CD8-positive, alpha-beta memory T cell (primary cell): Measurements from ENCODE around the gene IRF5. TPM values are rescaled to one million over a fixed set of nuclear protein-coding genes. Genes with fewer than 3 reads are reported as not detected.

ENCODE experiments used
- CTCF ChIA-PET: fragments of 350-600 bp; sonication (Branson Sonifier 250); formaldehyde crosslinking; loops from one replicate; lab custom pipeline; 2021; ENCODE audit warnings: antibody characterized with exemption; lab: Charles Lee
- POLR2A ChIA-PET: fragments of 350-600 bp; sonication (Branson Sonifier 250); formaldehyde crosslinking; loops from one replicate; lab custom pipeline; 2021; ENCODE audit warnings: antibody characterized with exemption; lab: Charles Lee
- DNase-seq, 5 donors: peaks; one replicate each; pipeline versions ENCODE4 v3.0.0 to v3.0.0-alpha.2; 2020 to 2022; ENCODE audit warnings: mixed read lengths in 1 of 5
- H3K27ac ChIP-seq: one replicate; pipeline ENCODE4 v1.7.0; 2013; ENCODE audit warnings: low read depth, mild to moderate bottlenecking, low read length, moderate library complexity
- H3K27me3 ChIP-seq: 2 replicates; pipeline ENCODE4 v1.7.0; 2013; ENCODE audit warnings: low read length, mild to moderate bottlenecking; ENCODE audit not compliant: insufficient read depth, poor library complexity, severe bottlenecking
- H3K36me3 ChIP-seq: 2 replicates; pipeline ENCODE4 v1.7.0; 2013; ENCODE audit warnings: mild to moderate bottlenecking, low read length, moderate library complexity; ENCODE audit not compliant: insufficient read depth
- H3K4me1 ChIP-seq: 2 replicates; pipeline ENCODE4 v1.7.0; 2013; ENCODE audit warnings: mild to moderate bottlenecking, low read length, moderate library complexity; ENCODE audit not compliant: insufficient read depth
- H3K4me3 ChIP-seq: 2 replicates; pipeline ENCODE4 v1.7.0; 2013; ENCODE audit warnings: mild to moderate bottlenecking, low read length
- H3K9me3 ChIP-seq: 2 replicates; pipeline ENCODE4 v1.7.0; 2013; ENCODE audit warnings: mild to moderate bottlenecking, low read length
- H3K27ac Mint-ChIP-seq, 8 donors: one replicate each; pipeline ENCODE4 v1.8.0; 2020 to 2021; ENCODE audit warnings: mixed read lengths in 8 of 8, mild to moderate bottlenecking in 6 of 8, inconsistent platforms in 3 of 8, moderate library complexity in 3 of 8
- H3K27me3 Mint-ChIP-seq, 2 donors: one replicate each; pipeline ENCODE4 v1.8.0; 2020 to 2021; ENCODE audit warnings: mixed read lengths in 2 of 2, mild to moderate bottlenecking in 1 of 2, moderate library complexity in 1 of 2
- H3K36me3 Mint-ChIP-seq, 3 donors: one replicate each; pipeline ENCODE4 v1.8.0; 2020 to 2021; ENCODE audit warnings: mixed read lengths in 3 of 3, inconsistent platforms in 1 of 3, mild to moderate bottlenecking in 1 of 3
- H3K4me1 Mint-ChIP-seq, 3 donors: one replicate each; pipeline ENCODE4 v1.8.0; 2020 to 2021; ENCODE audit warnings: mixed read lengths in 3 of 3, inconsistent platforms in 1 of 3, mild to moderate bottlenecking in 1 of 3
- H3K4me3 Mint-ChIP-seq, 7 donors: one replicate each; pipeline ENCODE4 v1.8.0; 2020 to 2021; ENCODE audit warnings: mixed read lengths in 7 of 7, mild to moderate bottlenecking in 6 of 7, moderate library complexity in 4 of 7, inconsistent platforms in 2 of 7
- H3K9me3 Mint-ChIP-seq, 5 donors: one replicate each; pipeline ENCODE4 v1.8.0; 2020 to 2022; ENCODE audit warnings: mixed read lengths in 5 of 5, mild to moderate bottlenecking in 3 of 5, moderate library complexity in 2 of 5, inconsistent platforms in 1 of 5
- polyA plus RNA-seq: library from polyadenylated mRNA; unstranded; fragments of 300-500 nt; fragmentation: Illumina TruSeq; gene quantifications from one replicate; pipeline ENCODE4 v1.2.3, GENCODE V29; 2021
- total RNA-seq, 2 experiments: library from RNA; stranded (reverse); gene quantifications; one replicate each; pipeline ENCODE4 v1.2.3, GENCODE V29; 2021

Gene IRF5
- total and polyA plus RNA-seq, 3 experiments from 2014 or later = 7.1 to 15.2 (median 7.8) TPM

- CTCF ChIA-PET = no interaction called here
- H3K27me3 ChIP-seq = peaks cover 24% of the 10 kb centered on the region
- no peaks in the 10 kb centered on the region for H3K9me3 Mint-ChIP-seq
- peak overlapping the region in 6 of 7 donors; percentile 55 to 82 (median 65) for H3K4me3 Mint-ChIP-seq
- no peaks in the 10 kb centered on the region for H3K4me1 ChIP-seq
- no peak overlapping the region for H3K4me3 ChIP-seq
- peaks cover 7 to 19% (median 13%) of the 10 kb centered on the region in 3 donors for H3K4me1 Mint-ChIP-seq
- POLR2A ChIA-PET = no interaction called here
- peaks cover 36 to 55% of the 10 kb centered on the region in 2 donors for H3K27me3 Mint-ChIP-seq
- H3K36me3 Mint-ChIP-seq = no peaks in the 10 kb centered on the region
- no peaks in the 10 kb centered on the region for H3K9me3 ChIP-seq
- no peak overlapping the region for H3K27ac ChIP-seq
- H3K27ac Mint-ChIP-seq = peak overlapping the region in 1 of 8 donors; percentile 64
- DNase-seq = peak in 1 of 5 donors; percentile 30
- no peaks in the 10 kb centered on the region for H3K36me3 ChIP-seq
These were observed 22.4 kb upstream of the IRF5 start for GRCh38 chr7:128915271-128915819.

- POLR2A ChIA-PET = interaction anchor here (0.6 kb wide), 1 partner anchor 8 kb away, joined by 3 read pairs; no protein-coding TSS in a partner anchor
- no peak overlapping the region for H3K27ac ChIP-seq
- CTCF ChIA-PET = no interaction called here
- peak in 1 of 5 donors; percentile 37 for DNase-seq
- Mint-ChIP-seq H3K27me3 (peaks cover 35 to 58% of the 10 kb centered on the region in 2 donors), H3K27ac (no peak overlapping the region), H3K4me3 (peak overlapping the region in 5 of 7 donors; percentile 23 to 82 (median 62)), H3K4me1 (peaks cover 7 to 19% (median 13%) of the 10 kb centered on the region in 3 donors), H3K9me3 (no peaks in the 10 kb centered on the region), H3K36me3 (no peaks in the 10 kb centered on the region)
- H3K36me3 ChIP-seq = no peaks in the 10 kb centered on the region
- no peaks in the 10 kb centered on the region for H3K9me3 ChIP-seq
- H3K27me3 ChIP-seq = peaks cover 24% of the 10 kb centered on the region
- H3K4me1 ChIP-seq = no peaks in the 10 kb centered on the region
- no peak overlapping the region for H3K4me3 ChIP-seq
These were observed 21.7 kb upstream of the IRF5 start for GRCh38 chr7:128915841-128916642.

GRCh38 chr7:128916643-128916915, 21.1 kb upstream of the IRF5 start:
- Mint-ChIP-seq H3K36me3 (no peaks in the 10 kb centered on the region), H3K4me1 (peaks cover 7 to 19% (median 13%) of the 10 kb centered on the region in 3 donors), H3K9me3 (no peaks in the 10 kb centered on the region), H3K27me3 (peaks cover 36 to 56% of the 10 kb centered on the region in 2 donors), H3K27ac (no peak overlapping the region), H3K4me3 (peak overlapping the region in 2 of 7 donors; percentile 23 to 39)
- Histone ChIP-seq H3K4me3 (no peak overlapping the region), H3K4me1 (no peaks in the 10 kb centered on the region), H3K27ac (no peak overlapping the region), H3K27me3 (peaks cover 24% of the 10 kb centered on the region), H3K36me3 (no peaks in the 10 kb centered on the region), H3K9me3 (no peaks in the 10 kb centered on the region)
- peak in 1 of 5 donors; percentile 19 for DNase-seq
- ChIA-PET POLR2A (interaction anchor here (0.6 kb wide), 1 partner anchor 9 kb away, joined by 3 read pairs; no protein-coding TSS in a partner anchor), CTCF (no interaction called here)

- Mint-ChIP-seq H3K27me3 (peaks cover 31 to 54% of the 10 kb centered on the region in 2 donors), H3K36me3 (no peaks in the 10 kb centered on the region), H3K4me3 (no peak overlapping the region), H3K27ac (no peak overlapping the region), H3K9me3 (no peaks in the 10 kb centered on the region), H3K4me1 (peaks cover 7 to 19% (median 13%) of the 10 kb centered on the region in 3 donors)
- Histone ChIP-seq H3K9me3 (no peaks in the 10 kb centered on the region), H3K4me1 (no peaks in the 10 kb centered on the region), H3K27ac (no peak overlapping the region), H3K36me3 (no peaks in the 10 kb centered on the region), H3K27me3 (peaks cover 19% of the 10 kb centered on the region), H3K4me3 (no peak overlapping the region)
- peak in 1 of 5 donors; percentile 19 for DNase-seq
- ChIA-PET POLR2A (no interaction called here), CTCF (no interaction called here)
These were observed 20.6 kb upstream of the IRF5 start for GRCh38 chr7:128917122-128917521.

GRCh38 chr7:128918016-128918665, 19.6 kb upstream of the IRF5 start:
- no peak overlapping the region for H3K27ac Mint-ChIP-seq
- Histone ChIP-seq H3K36me3 (no peaks in the 10 kb centered on the region), H3K27me3 (peaks cover 18% of the 10 kb centered on the region), H3K4me1 (no peaks in the 10 kb centered on the region), H3K4me3 (no peak overlapping the region), H3K9me3 (no peaks in the 10 kb centered on the region), H3K27ac (no peak overlapping the region)
- POLR2A ChIA-PET = no interaction called here
- H3K27me3 Mint-ChIP-seq = peaks cover 31 to 52% of the 10 kb centered on the region in 2 donors
- no peaks in the 10 kb centered on the region for H3K36me3 Mint-ChIP-seq
- CTCF ChIA-PET = no interaction called here
- no peaks in the 10 kb centered on the region for H3K9me3 Mint-ChIP-seq
- H3K4me1 Mint-ChIP-seq = peaks cover 7 to 19% (median 13%) of the 10 kb centered on the region in 3 donors
- DNase-seq = peak in 1 of 5 donors; percentile 17
- no peak overlapping the region for H3K4me3 Mint-ChIP-seq

- no peaks in the 10 kb centered on the region for H3K36me3 ChIP-seq
- H3K4me3 Mint-ChIP-seq = no peak overlapping the region
- no peaks in the 10 kb centered on the region for H3K9me3 Mint-ChIP-seq
- ChIA-PET CTCF (interaction anchor here (1.0 to 1.4 kb wide), 2 partner anchors 14 to 15 kb away, joined by 3 read pairs; no protein-coding TSS in a partner anchor), POLR2A (no interaction called here)
- peaks cover 7 to 17% (median 10%) of the 10 kb centered on the region in 3 donors for H3K4me1 Mint-ChIP-seq
- no peak overlapping the region for H3K27ac Mint-ChIP-seq
- H3K27ac ChIP-seq = no peak overlapping the region
- no peaks in the 10 kb centered on the region for H3K4me1 ChIP-seq
- H3K27me3 Mint-ChIP-seq = peaks cover 30 to 51% of the 10 kb centered on the region in 2 donors
- peak in 1 of 5 donors; percentile 8 for DNase-seq
- peaks cover 14% of the 10 kb centered on the region for H3K27me3 ChIP-seq
- no peaks in the 10 kb centered on the region for H3K36me3 Mint-ChIP-seq
- no peaks in the 10 kb centered on the region for H3K9me3 ChIP-seq
- no peak overlapping the region for H3K4me3 ChIP-seq
These were observed 18.5 kb upstream of the IRF5 start for GRCh38 chr7:128919241-128919640.

GRCh38 chr7:128919881-128920799, 17.6 kb upstream of the IRF5 start:
- peaks cover 26 to 47% of the 10 kb centered on the region in 2 donors for H3K27me3 Mint-ChIP-seq
- POLR2A ChIA-PET = no interaction called here

More at GRCh38 chr7:128919881-128920799, 17.6 kb upstream of the IRF5 start:
- H3K9me3 ChIP-seq = no peaks in the 10 kb centered on the region
- Mint-ChIP-seq H3K36me3 (no peaks in the 10 kb centered on the region), H3K9me3 (no peaks in the 10 kb centered on the region), H3K4me3 (peak overlapping the region in 1 of 7 donors; percentile 12), H3K27ac (no peak overlapping the region), H3K4me1 (peaks cover 4 to 10% (median 5%) of the 10 kb centered on the region in 3 donors)
- no peak overlapping the region for H3K27ac ChIP-seq
- no peak overlapping the region for H3K4me3 ChIP-seq
- peak in 1 of 5 donors; percentile 30 for DNase-seq
- no peaks in the 10 kb centered on the region for H3K4me1 ChIP-seq
- H3K36me3 ChIP-seq = no peaks in the 10 kb centered on the region
- H3K27me3 ChIP-seq = peaks cover 8% of the 10 kb centered on the region
- CTCF ChIA-PET = interaction anchor here (1.0 to 1.4 kb wide), 2 partner anchors 13 to 16 kb away, joined by 3 read pairs; no protein-coding TSS in a partner anchor
